ENCODE results near the gene XKR7.
"Not testable (repeated sequence)": the region's sequence is repeated elsewhere in the genome, so short reads cannot be mapped to it uniquely, and the experiment has no call there.

Gene XKR7

GRCh38 chr20:32017711-32018251, 49.8 kb downstream of the XKR7 start:
- DNase-seq = no peak

DNA sequence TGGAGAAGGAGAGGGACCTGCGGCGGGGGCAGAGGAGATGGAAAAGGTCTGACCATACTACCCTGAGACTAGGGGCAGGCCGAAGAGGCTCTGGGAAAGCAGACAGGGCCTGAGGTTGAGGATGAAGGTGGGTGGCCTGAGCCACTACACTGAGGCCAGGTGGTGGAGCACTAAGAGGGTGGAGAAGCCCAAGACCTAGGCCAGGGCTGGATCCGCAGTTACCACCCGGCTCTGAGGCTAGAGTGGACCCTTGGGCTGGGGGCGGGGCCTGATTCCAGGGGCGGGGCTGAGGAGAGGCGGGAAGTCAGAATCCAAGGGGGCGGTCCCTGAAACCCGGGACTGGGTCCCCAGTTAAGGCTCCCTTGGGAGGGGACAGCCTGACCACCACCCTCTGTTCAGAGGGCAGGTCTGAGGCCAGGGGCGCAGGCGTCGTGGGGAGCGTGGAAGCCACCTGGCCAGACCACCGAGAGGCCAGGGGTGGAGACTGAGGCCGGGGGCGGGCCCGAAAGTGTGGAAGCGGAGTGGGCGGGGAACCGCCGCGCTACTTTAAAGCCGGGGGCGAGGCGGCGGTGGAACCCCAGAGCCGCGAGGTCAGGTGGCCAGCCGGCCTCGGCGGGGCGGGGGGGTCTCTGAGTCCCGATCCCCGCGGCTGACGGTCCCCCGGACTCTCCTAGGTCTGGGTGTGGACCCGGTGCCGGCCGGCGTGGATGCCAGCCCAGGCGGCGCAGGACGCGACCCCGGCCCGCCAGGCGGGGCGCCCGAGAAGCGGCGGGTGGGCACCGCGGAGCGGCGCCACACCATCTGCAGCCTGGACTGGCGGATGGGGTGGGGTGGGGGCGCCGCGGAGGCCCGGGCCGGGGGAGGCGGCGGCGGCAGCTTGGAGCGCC, 50.6 kb downstream of the XKR7 start:
- DNase-seq = peak; percentile 40

GRCh38 chr20:32019156-32019510, 51.2 kb downstream of the XKR7 start:
- no peak for DNase-seq

- DNase-seq = no peak
Measured at GRCh38 chr20:32019563-32020463, 51.9 kb downstream of the XKR7 start.

DNA sequence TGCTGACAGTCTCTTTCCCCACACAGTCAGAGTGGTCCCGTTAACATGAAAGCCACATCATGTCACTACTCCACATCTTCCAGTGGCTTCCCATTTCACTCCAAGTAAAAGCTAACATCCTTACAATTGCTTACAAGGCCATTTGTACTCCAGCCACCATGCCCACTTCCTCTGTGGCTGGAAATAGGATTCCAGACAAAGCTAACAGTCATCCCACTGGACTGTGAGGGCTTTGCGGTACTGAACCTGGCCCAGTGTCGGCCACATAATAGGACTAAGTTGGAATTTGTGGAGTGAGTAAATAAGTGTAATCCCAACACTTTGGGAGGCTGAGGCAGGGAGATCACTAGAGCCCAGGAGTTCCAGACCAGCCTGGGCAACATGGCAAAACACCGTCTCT, 53.1 kb downstream of the XKR7 start:
- DNase-seq = no peak

DNA sequence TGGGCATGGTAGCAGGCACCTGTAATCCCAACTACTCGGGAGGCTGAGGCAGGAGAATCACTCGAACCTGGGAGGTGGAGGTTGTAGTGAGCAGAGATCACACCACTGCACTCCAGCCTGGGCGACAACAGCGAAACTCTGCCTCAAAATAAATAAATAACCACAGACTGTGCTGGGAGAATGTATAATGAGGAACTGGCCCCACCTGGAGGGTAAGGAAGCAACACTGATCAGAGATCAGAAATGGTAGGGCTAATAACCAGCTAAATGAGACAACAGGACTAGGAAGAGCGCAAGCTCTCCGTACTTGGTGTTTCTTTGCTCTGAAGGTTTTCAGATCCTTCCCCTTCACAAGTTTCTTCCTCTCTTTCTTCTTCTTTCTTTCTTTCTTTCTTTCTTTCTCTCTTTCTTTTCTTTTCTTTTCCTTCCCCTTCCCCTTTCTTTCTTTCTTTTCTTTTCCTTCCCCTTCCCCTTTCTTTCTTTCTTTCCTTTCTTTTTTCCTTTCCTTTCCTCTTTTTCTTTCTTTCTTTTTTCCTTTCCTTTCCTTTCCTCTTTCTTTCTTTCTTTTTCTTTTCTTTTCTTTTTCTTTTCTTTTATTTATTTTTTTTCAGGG, 56.8 kb downstream of the XKR7 start:
- DNase-seq = no peak

GRCh38 chr20:32027643-32028042, 59.7 kb downstream of the XKR7 start:
- DNase-seq = no peak

- DNase-seq = no peak
Measured at GRCh38 chr20:32028647-32029372, 60.9 kb downstream of the XKR7 start.

- DNase-seq = no peak
Measured at GRCh38 chr20:32029561-32029960, 61.6 kb downstream of the XKR7 start.

DNA sequence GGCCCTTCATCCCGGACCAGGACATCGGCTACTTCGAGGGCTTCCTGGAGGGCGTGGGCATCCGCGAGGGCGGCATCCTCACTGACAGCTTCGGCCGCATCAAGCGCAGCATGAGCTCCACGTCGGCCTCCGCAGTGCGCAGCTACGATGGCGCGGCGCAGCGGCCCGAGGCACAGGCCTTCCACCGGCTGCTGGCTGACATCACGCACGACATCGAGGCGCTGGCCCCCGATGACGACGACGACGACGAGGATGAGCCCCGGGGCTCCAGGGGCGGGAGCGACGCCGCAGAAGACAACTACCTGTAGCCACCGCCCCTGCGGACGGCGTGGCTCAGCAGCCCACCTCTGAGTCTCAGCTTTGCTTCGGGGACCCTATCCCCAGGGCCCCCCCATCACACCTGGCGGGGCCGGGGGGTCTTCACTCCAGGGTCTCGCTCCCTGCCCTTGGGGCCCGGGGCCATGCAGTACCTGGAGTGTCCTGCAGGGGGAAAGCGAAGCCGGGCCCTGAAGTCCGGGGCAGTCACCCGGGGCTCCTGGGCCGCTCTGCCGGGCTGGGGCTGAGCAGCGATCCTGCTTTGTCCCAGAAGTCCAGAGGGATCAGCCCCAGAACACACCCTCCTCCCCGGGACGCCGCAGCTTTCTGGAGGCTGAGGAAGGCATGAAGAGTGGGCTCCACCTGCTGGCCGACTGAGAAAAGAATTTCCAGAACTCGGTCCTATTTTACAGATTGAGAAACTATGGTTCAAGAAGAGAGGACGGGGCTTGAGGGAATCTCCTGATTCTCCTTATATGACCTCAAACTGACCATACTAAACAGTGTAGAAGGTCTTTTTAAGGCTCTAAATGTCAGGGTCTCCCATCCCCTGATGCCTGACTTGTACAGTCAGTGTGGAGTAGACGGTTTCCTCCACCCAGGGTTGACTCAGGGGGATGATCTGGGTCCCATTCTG, 63.3 kb downstream of the XKR7 start:
- DNase-seq = peak; percentile 90

GRCh38 chr20:32033316-32033715, 65.4 kb downstream of the XKR7 start:
- DNase-seq = no peak

- DNase-seq = not testable (repeated sequence)
Measured at GRCh38 chr20:32033721-32034120, 65.8 kb downstream of the XKR7 start.

- peak; percentile 28 for DNase-seq
Measured at GRCh38 chr20:32034581-32035425, 66.9 kb downstream of the XKR7 start.

DNA sequence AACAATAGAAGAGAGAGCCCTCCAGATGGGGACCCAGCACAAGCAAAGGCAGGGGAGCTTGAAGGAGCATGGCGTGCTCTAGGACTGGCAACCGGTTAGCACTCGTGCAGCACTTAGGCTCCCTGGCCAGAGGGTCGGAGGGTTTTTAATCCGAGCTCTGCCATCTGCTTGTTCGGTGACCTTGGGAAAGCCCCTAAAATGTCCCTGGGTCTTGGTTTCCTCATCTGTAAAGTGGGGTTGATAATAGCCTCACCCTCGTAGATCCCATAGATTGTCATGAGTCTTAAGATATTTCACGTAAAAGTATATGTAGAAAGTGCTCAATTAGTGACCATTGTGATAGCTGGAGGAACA, 67.5 kb downstream of the XKR7 start:
- DNase-seq = no peak

DNA sequence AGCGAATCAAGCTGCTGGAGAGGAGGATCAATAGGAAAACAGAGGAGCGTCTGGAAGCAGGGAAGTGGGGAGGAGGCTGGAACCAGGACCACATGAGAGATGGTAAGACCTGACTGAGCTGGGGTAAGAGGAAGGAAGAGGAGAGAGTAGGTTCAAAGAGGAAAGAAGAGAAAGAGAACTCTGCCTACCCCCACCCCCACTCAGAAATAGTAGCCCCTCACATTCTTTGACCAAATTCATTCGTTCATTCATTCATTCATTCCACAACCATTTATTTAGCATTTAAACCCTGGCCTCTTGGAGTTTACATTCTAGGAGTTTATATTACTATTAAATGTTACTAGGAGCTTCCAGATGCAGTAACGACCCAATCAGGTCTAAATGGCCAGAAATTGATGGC, 68.3 kb downstream of the XKR7 start:
- DNase-seq = no peak

- no peak for DNase-seq
Measured at GRCh38 chr20:32036716-32037485, 69.0 kb downstream of the XKR7 start.

DNA sequence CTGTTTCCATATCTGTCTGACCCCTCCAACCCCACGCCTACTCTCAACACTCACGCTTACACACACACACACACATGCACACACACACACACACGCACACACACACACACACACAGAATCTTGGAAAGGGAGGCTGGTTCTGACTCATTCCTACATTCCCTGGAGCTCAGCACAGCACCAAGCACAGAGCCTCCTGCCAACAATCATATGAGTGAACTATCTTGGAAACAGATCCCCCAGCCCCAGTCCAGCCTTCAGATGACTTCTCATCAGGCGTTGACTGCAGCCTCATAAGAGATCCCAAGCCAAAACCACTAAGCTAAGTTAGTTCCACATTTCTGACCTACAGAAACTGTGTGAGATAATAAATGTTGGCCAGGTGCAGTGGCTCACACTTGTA, 70.0 kb downstream of the XKR7 start:
- DNase-seq = peak; percentile 29

GRCh38 chr20:32040142-32040953, 72.4 kb downstream of the XKR7 start:
- DNase-seq = no peak

DNA sequence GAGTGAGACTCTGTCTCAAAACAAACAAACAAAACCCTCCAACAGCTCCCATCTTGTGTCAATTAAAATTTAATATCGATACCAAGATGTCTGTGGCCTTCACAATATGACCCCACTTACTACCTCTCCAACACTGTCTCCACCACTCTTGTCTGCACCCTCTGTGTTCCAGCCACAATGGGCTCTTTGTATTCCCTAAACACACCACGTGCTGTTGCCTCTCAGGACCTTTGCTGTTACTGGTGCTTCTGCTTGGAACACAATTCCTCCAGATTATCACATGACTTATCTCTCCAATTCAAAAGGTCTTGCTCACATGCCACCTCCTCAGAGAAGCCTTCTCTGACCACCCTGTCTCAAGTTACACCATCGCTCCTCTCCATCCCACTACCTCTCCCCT, 78.0 kb downstream of the XKR7 start:
- no peak for DNase-seq

All from EL (cell line).